ENCODE results near the gene FHIT. TPM values are rescaled to one million over a fixed set of nuclear protein-coding genes. Genes with fewer than 3 reads are reported as not detected.

Gene FHIT
- total RNA-seq, 1 experiment from 2014 or later: 3.6 TPM

DNA sequence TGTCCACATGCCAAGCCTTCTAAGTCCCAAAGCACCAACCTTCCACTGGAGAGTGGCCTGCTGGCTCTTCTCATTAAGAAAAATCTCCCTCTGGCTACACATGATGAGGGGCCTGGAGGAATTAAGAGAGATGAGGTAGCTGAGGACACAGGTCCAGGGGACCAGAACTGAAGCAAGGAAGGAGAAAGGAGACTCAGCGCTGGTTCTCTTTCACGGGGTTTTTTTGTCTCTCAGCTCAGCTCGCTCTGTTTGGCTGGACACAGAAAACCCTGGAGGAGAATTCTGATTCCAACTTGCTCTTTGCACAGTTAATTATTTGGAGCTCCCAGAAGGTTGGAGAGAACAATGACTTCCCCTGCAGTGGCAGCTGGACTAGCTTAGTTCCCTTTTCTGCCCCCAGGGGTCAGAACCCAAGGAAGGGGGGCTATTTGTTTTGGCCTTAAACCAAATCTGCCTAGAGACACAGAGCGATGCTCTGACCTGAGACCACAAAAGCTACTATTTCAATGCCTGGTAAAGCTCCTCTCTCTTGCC lies 507.6 kb downstream of the FHIT start:
- ATAC-seq (no peak), DNase-seq (no peak)
- H3K79me2 ChIP-seq (ENCODE audit: low read length): no peaks in the 10 kb centered on the region
- no peak overlapping the region for H3K4me3 ChIP-seq (ENCODE audit: low read length)
- no peak overlapping the region for H3K4me2 ChIP-seq (ENCODE audit: low read length)
- no peak overlapping the region for H3K9ac ChIP-seq (ENCODE audit: low read length)
- no peaks in the 10 kb centered on the region for H3K36me3 ChIP-seq (ENCODE audit: low read depth, low read length)
- CTCF ChIA-PET: interaction anchor here (0.6 kb wide), 1 partner anchor 370 kb away, joined by 4 read pairs; no protein-coding TSS in a partner anchor
- POLR2A ChIA-PET (ENCODE audit: unreplicated experiment): no interaction called here
- H3K9me2 ChIP-seq (replicated peaks; ENCODE audit: low read length): no peaks in the 10 kb centered on the region
- H2AFZ ChIP-seq (ENCODE audit: low read length): no peak overlapping the region
- peaks cover 19% of the 10 kb centered on the region for H3K4me1 ChIP-seq (ENCODE audit: insufficient read depth, low read length)
- BruUV-seq (replicated peaks): no TSS peak
- H3K9me3 ChIP-seq (ENCODE audit: low read length): no peaks in the 10 kb centered on the region
- intact Hi-C loops (cut with micrococcal nuclease): no loop called here
- TF ChIP-seq EZH2 (IDR thresholded peaks at IDR 0.05; ENCODE audit: low read length, unreplicated experiment) (no peak), EZH2phosphoT487 (IDR thresholded peaks at IDR 0.05; ENCODE audit: borderline replicate concordance, low read length) (no peak)
- TF ChIP-seq, protein P1, sequence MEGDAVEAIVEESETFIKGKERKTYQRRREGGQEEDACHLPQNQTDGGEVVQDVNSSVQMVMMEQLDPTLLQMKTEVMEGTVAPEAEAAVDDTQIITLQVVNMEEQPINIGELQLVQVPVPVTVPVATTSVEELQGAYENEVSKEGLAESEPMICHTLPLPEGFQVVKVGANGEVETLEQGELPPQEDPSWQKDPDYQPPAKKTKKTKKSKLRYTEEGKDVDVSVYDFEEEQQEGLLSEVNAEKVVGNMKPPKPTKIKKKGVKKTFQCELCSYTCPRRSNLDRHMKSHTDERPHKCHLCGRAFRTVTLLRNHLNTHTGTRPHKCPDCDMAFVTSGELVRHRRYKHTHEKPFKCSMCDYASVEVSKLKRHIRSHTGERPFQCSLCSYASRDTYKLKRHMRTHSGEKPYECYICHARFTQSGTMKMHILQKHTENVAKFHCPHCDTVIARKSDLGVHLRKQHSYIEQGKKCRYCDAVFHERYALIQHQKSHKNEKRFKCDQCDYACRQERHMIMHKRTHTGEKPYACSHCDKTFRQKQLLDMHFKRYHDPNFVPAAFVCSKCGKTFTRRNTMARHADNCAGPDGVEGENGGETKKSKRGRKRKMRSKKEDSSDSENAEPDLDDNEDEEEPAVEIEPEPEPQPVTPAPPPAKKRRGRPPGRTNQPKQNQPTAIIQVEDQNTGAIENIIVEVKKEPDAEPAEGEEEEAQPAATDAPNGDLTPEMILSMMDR (conservative IDR thresholded peaks at IDR 0.05; ENCODE audit: low read depth, low read length): no peak
- no peaks in the 10 kb centered on the region for H4K20me1 ChIP-seq (ENCODE audit: low read length)
- H3K27ac ChIP-seq (ENCODE audit: low read length): no peak overlapping the region
- H3F3A ChIP-seq (ENCODE audit: low read length, unreplicated experiment): no peaks in the 10 kb centered on the region
- no peaks in the 10 kb centered on the region for H3K27me3 ChIP-seq (ENCODE audit: low read length)

DNA sequence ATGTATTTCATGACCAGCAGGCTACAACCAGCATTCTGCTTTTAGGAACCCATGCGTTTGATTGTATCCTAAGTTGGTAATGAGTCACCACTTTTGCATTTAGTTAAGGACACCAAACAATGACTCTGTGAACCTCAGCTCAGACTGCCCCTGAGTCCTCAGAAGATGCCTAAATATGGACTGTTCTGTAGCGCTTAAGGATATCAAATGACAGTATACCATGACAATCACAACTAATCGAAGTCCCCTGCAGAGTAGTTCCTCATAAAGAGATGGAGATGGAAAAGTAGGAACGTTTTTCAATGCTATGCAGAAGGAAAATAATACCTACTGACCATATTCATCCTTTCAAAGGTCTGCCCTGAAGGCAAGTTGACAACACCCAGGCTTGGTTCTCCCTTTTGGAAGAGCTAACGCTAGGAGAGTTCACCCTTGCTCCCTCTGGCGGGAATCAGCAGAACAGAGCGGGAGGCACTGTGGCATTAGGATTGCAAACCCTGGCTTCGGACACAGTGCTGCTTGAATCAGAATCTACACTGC lies 508.6 kb downstream of the FHIT start:
- POLR2A ChIA-PET (ENCODE audit: unreplicated experiment): interaction anchor here (1.1 kb wide), 1 partner anchor 1501 kb away, joined by 3 read pairs; no protein-coding TSS in a partner anchor
- CTCF ChIA-PET: interaction anchor here (0.7 kb wide), 1 partner anchor 487 kb away, joined by 3 read pairs; no protein-coding TSS in a partner anchor

More for the DNA sequence above, 508.6 kb downstream of the FHIT start:
- Histone ChIP-seq H2AFZ (ENCODE audit: low read length) (no peak overlapping the region), H3K9ac (ENCODE audit: low read length) (no peak overlapping the region), H3K36me3 (ENCODE audit: low read depth, low read length) (no peaks in the 10 kb centered on the region), H4K20me1 (ENCODE audit: low read length) (no peaks in the 10 kb centered on the region), H3K4me3 (ENCODE audit: low read length) (no peak overlapping the region), H3K9me3 (ENCODE audit: low read length) (no peaks in the 10 kb centered on the region), H3K4me1 (ENCODE audit: insufficient read depth, low read length) (peaks cover 19% of the 10 kb centered on the region), H3K27me3 (ENCODE audit: low read length) (no peaks in the 10 kb centered on the region), H3F3A (ENCODE audit: low read length, unreplicated experiment) (no peaks in the 10 kb centered on the region), H3K79me2 (ENCODE audit: low read length) (no peaks in the 10 kb centered on the region), H3K9me2 (replicated peaks; ENCODE audit: low read length) (no peaks in the 10 kb centered on the region), H3K27ac (ENCODE audit: low read length) (no peak overlapping the region), H3K4me2 (ENCODE audit: low read length) (no peak overlapping the region)
- intact Hi-C loops (cut with micrococcal nuclease): no loop called here
- ATAC-seq (peak; percentile 93), DNase-seq (peak; percentile 80)
- no peak for TF ChIP-seq EZH2phosphoT487 (IDR thresholded peaks at IDR 0.05; ENCODE audit: borderline replicate concordance, low read length)
- TF ChIP-seq, protein P1 (conservative IDR thresholded peaks at IDR 0.05; ENCODE audit: low read depth, low read length): peak; percentile 58
- BruUV-seq (replicated peaks): no TSS peak

Measured in PC-3 (cell line).